T-cell (primary cell): ENCODE data around the gene UCHL5. TPM values are rescaled to one million over a fixed set of nuclear protein-coding genes. Genes with fewer than 3 reads are reported as not detected.
"Not testable (repeated sequence)": the region's sequence is repeated elsewhere in the genome, so short reads cannot be mapped to it uniquely, and the experiment has no call there.

Source experiments
- ATAC-seq, 4 experiments: fragments of 200-7000 bp in 3 of 4; fragments of 150-1000 bp in 1 of 4; cut with Tn5 transposase; replicated peaks in 1 of 4; 1 replicate in 3 of 4; 2 replicates in 1 of 4; pipeline ENCODE4 v1.10.0; 2021; ENCODE audit warnings: moderate library complexity in 3 of 4, mild to moderate bottlenecking in 2 of 4, moderate number of reproducible peaks in 1 of 4
- CTCF ChIA-PET, 2 donors: fragments of 300-600 bp; sonication (Branson Sonifier 250); formaldehyde crosslinking; loops; one replicate each; lab custom pipeline; 2022; ENCODE audit warnings: antibody characterized with exemption in 2 of 2; lab: Charles Lee
- POLR2A ChIA-PET, 2 donors: fragments of 300-600 bp; sonication (Branson Sonifier 250); formaldehyde crosslinking; loops; one replicate each; lab custom pipeline; 2022; ENCODE audit warnings: antibody characterized with exemption in 2 of 2; lab: Charles Lee
- DNase-seq, 35 experiments: peaks; one replicate each; pipeline versions ENCODE4 v3.0.0 to v3.0.0-alpha.2; 2013 to 2023
- H3K27ac ChIP-seq: one replicate; pipeline ENCODE4 v1.5.1; 2013; ENCODE audit warnings: low read length
- H3K27me3 ChIP-seq, 2 experiments: replicated peaks in 1 of 2; 1 replicate in 1 of 2; 2 replicates in 1 of 2; pipeline versions ENCODE4 v1.6.1 to v1.7.0; 2013; ENCODE audit warnings: low read length in 1 of 2, mixed read lengths in 1 of 2; ENCODE audit not compliant: control insufficient read depth in 2 of 2, insufficient read depth in 2 of 2; ENCODE audit errors: extremely low read depth in 1 of 2
- H3K36me3 ChIP-seq, 2 donors: 1 replicate in 1 of 2; 2 replicates in 1 of 2; pipeline versions ENCODE4 v1.6.1 to v1.7.0; 2013; ENCODE audit warnings: low read length in 1 of 2; ENCODE audit not compliant: control insufficient read depth in 2 of 2, insufficient read depth in 1 of 2; ENCODE audit errors: extremely low read depth in 1 of 2
- H3K4me1 ChIP-seq, 2 experiments: 1 replicate in 1 of 2; 2 replicates in 1 of 2; pipeline versions ENCODE4 v1.6.1 to v1.7.0; 2013; ENCODE audit warnings: low read length in 2 of 2, mixed read lengths in 1 of 2; ENCODE audit not compliant: insufficient read depth in 2 of 2, control insufficient read depth in 1 of 2; ENCODE audit errors: extremely low read depth in 1 of 2
- H3K4me3 ChIP-seq, 2 donors: 1 replicate in 1 of 2; 2 replicates in 1 of 2; pipeline versions ENCODE4 v1.5.1 to v1.7.0; 2013; ENCODE audit warnings: mild to moderate bottlenecking in 2 of 2, low read length in 1 of 2, moderate library complexity in 1 of 2; ENCODE audit not compliant: control insufficient read depth in 1 of 2; ENCODE audit errors: extremely low read depth in 1 of 2
- H3K9me3 ChIP-seq: 2 replicates; pipeline ENCODE4 v1.7.0; 2013
- H3K27ac Mint-ChIP-seq, 2 donors: one replicate each; pipeline ENCODE4 v1.8.0; 2020 to 2021; ENCODE audit warnings: mild to moderate bottlenecking in 2 of 2, mixed read lengths in 2 of 2
- H3K27me3 Mint-ChIP-seq, 2 donors: one replicate each; pipeline ENCODE4 v1.8.0; 2021 to 2022; ENCODE audit warnings: mixed read lengths in 2 of 2
- H3K36me3 Mint-ChIP-seq: one replicate; pipeline ENCODE4 v1.8.0; 2021; ENCODE audit warnings: mixed read lengths
- H3K4me1 Mint-ChIP-seq, 3 donors: one replicate each; pipeline ENCODE4 v1.8.0; 2020 to 2022; ENCODE audit warnings: mixed read lengths in 3 of 3, mild to moderate bottlenecking in 1 of 3
- H3K4me3 Mint-ChIP-seq, 3 donors: one replicate each; pipeline ENCODE4 v1.8.0; 2020 to 2022; ENCODE audit warnings: mild to moderate bottlenecking in 3 of 3, mixed read lengths in 3 of 3, moderate library complexity in 3 of 3
- H3K9me3 Mint-ChIP-seq, 3 donors: one replicate each; pipeline ENCODE4 v1.8.0; 2020 to 2022; ENCODE audit warnings: mixed read lengths in 3 of 3
- WGBS: methylation state at CpG from one replicate; pipeline ENCODE4 v1.1.5; 2013; ENCODE audit warnings: missing lambda C conversion rate; ENCODE audit not compliant: insufficient coverage; 5-methylcytosine and 5-hydroxymethylcytosine counted together
- total RNA-seq, 35 experiments: library from RNA in 6 of 35; stranded (reverse) in 6 of 35; fragments of 120-200 nt in 1 of 35; gene quantifications; one replicate each; pipeline versions ENCODE4 v1.2.1 to v1.2.4 and lab custom pipeline; 2013 to 2026

UCHL5 gene
- total RNA-seq, 5 donors from 2014 or later (not counting 1 experiment from before 2014, with no cell fraction given), result 20.8 to 32.2 (median 27.1) TPM

GRCh38 chr1:193040011-193040410, 19.1 kb downstream of the UCHL5 start:
- no peak for ATAC-seq
- WGBS, result no CpG with 5 or more reads among the region's 3 CpGs
- H3K27me3 Mint-ChIP-seq, result no peaks in the 10 kb centered on the region
- Histone ChIP-seq H3K36me3 (peaks cover 3 to 5% of the 10 kb centered on the region in 2 donors), H3K27me3 (no peaks in the 10 kb centered on the region), H3K9me3 (no peaks in the 10 kb centered on the region), H3K27ac (no peak overlapping the region), H3K4me3 (no peak overlapping the region), H3K4me1 (no peaks in the 10 kb centered on the region)
- no peak for DNase-seq
- H3K36me3 Mint-ChIP-seq, result peaks cover 39% of the 10 kb centered on the region
- H3K4me3 Mint-ChIP-seq, result no peak overlapping the region
- no peaks in the 10 kb centered on the region for H3K9me3 Mint-ChIP-seq
- H3K27ac Mint-ChIP-seq, result no peak overlapping the region
- H3K4me1 Mint-ChIP-seq, result peaks cover 36 to 55% (median 44%) of the 10 kb centered on the region in 3 donors
- CTCF ChIA-PET, result interaction anchor here in 1 of 2 donors (0.6 kb wide), 1 partner anchor 236 kb away, joined by 4 read pairs; no protein-coding TSS in a partner anchor
- POLR2A ChIA-PET, result no interaction called here

- Mint-ChIP-seq H3K36me3 (peaks cover 30% of the 10 kb centered on the region), H3K4me3 (no peak overlapping the region), H3K27me3 (no peaks in the 10 kb centered on the region), H3K27ac (no peak overlapping the region), H3K4me1 (peaks cover 47 to 59% (median 53%) of the 10 kb centered on the region in 3 donors), H3K9me3 (no peaks in the 10 kb centered on the region)
- Histone ChIP-seq H3K36me3 (no peaks in the 10 kb centered on the region), H3K27ac (no peak overlapping the region), H3K4me1 (no peaks in the 10 kb centered on the region), H3K27me3 (no peaks in the 10 kb centered on the region), H3K4me3 (no peak overlapping the region), H3K9me3 (no peaks in the 10 kb centered on the region)
- ATAC-seq, result no peak
- WGBS, result no CpG with 5 or more reads among the region's 3 CpGs
- DNase-seq, result no peak
- ChIA-PET CTCF (no interaction called here), POLR2A (no interaction called here)
These were observed 22.7 kb downstream of the UCHL5 start for GRCh38 chr1:193036337-193037047.

- no peak overlapping the region for H3K4me3 Mint-ChIP-seq
- CTCF ChIA-PET, result no interaction called here
These were observed 25.6 kb downstream of the UCHL5 start for GRCh38 chr1:193033610-193034009.

GRCh38 chr1:193032643-193033427, 26.3 kb downstream of the UCHL5 start:
- not testable (repeated sequence) for ATAC-seq, H3K36me3 ChIP-seq, H3K4me3 ChIP-seq, H3K27ac ChIP-seq, H3K9me3 Mint-ChIP-seq, H3K27ac Mint-ChIP-seq, H3K9me3 ChIP-seq, H3K4me3 Mint-ChIP-seq, DNase-seq, H3K27me3 Mint-ChIP-seq, H3K4me1 ChIP-seq, H3K27me3 ChIP-seq
- 100% methylated on average over 1 of the region's 9 CpGs for WGBS
- Mint-ChIP-seq H3K4me1 (peaks cover 34 to 42% (median 35%) of the 10 kb centered on the region in 3 donors), H3K36me3 (peaks cover 23% of the 10 kb centered on the region)
- ChIA-PET POLR2A (interaction anchor here (0.6 kb wide), 2 partner anchors 226 kb away, joined by 3 read pairs; no protein-coding TSS in a partner anchor), CTCF (interaction anchor here (0.6 to 1.2 kb wide), 4 partner anchors 9 to 13 kb away, joined by 3 to 4 read pairs (median 4); no protein-coding TSS in a partner anchor)

More at GRCh38 chr1:193033610-193034009, 25.6 kb downstream of the UCHL5 start:
- Mint-ChIP-seq H3K36me3 (peaks cover 23% of the 10 kb centered on the region), H3K9me3 (no peaks in the 10 kb centered on the region), H3K4me1 (peaks cover 35 to 44% (median 35%) of the 10 kb centered on the region in 3 donors), H3K27ac (no peak overlapping the region), H3K27me3 (no peaks in the 10 kb centered on the region)
- no peak for DNase-seq
- Histone ChIP-seq H3K9me3 (no peaks in the 10 kb centered on the region), H3K36me3 (peaks cover 0 to 4% of the 10 kb centered on the region in 2 donors), H3K27me3 (no peaks in the 10 kb centered on the region), H3K27ac (no peak overlapping the region), H3K4me3 (no peak overlapping the region), H3K4me1 (no peaks in the 10 kb centered on the region)
- POLR2A ChIA-PET, result no interaction called here
- ATAC-seq, result no peak

GRCh38 chr1:193031431-193031830, 27.7 kb downstream of the UCHL5 start:
- WGBS, result no CpG with 5 or more reads among the region's 2 CpGs
- Histone ChIP-seq H3K4me1 (no peaks in the 10 kb centered on the region), H3K4me3 (no peak overlapping the region), H3K36me3 (peaks cover 0 to 10% of the 10 kb centered on the region in 2 donors), H3K27ac (no peak overlapping the region), H3K27me3 (no peaks in the 10 kb centered on the region), H3K9me3 (no peaks in the 10 kb centered on the region)
- ATAC-seq (peak in 1 of 4 experiments; percentile 32), DNase-seq (peak in 1 of 35 experiments; percentile 9)
- Mint-ChIP-seq H3K27ac (no peak overlapping the region), H3K9me3 (no peaks in the 10 kb centered on the region), H3K27me3 (no peaks in the 10 kb centered on the region), H3K36me3 (peaks cover 22% of the 10 kb centered on the region), H3K4me3 (no peak overlapping the region), H3K4me1 (peaks cover 21 to 30% (median 23%) of the 10 kb centered on the region in 3 donors)
- CTCF ChIA-PET, result interaction anchor here in 1 of 2 donors (1.0 kb wide), 2 partner anchors 10 to 12 kb away, joined by 3 to 4 read pairs; no protein-coding TSS in a partner anchor
- POLR2A ChIA-PET, result interaction anchor here in 1 of 2 donors (0.7 kb wide), 1 partner anchor 636 kb away, joined by 3 read pairs; no protein-coding TSS in a partner anchor

GRCh38 chr1:193030280-193030679, 28.9 kb downstream of the UCHL5 start:
- H3K36me3 ChIP-seq, result peaks cover 0 to 10% of the 10 kb centered on the region in 2 donors
- ChIA-PET CTCF (interaction anchor here (0.6 to 1.5 kb wide), 11 partner anchors 8 to 558 kb away, joined by 3 to 7 read pairs (median 3); partner anchors contain the start of genes RO60 (in 1 of the 2) and UCHL5 (in 1 of the 2)), POLR2A (no interaction called here)
- H3K27me3 ChIP-seq, result no peaks in the 10 kb centered on the region
- Mint-ChIP-seq H3K9me3 (no peaks in the 10 kb centered on the region), H3K4me1 (peaks cover 12 to 20% (median 13%) of the 10 kb centered on the region in 3 donors), H3K27ac (no peak overlapping the region), H3K27me3 (no peaks in the 10 kb centered on the region), H3K4me3 (no peak overlapping the region), H3K36me3 (peaks cover 26% of the 10 kb centered on the region)
- DNase-seq (no peak), ATAC-seq (no peak)
- no CpG with 5 or more reads among the region's 1 CpG for WGBS
- no peaks in the 10 kb centered on the region for H3K4me1 ChIP-seq
- no peak overlapping the region for H3K4me3 ChIP-seq
- no peaks in the 10 kb centered on the region for H3K9me3 ChIP-seq
- H3K27ac ChIP-seq, result no peak overlapping the region
